ENCODE results near the gene METTL18. TPM values are rescaled to one million over a fixed set of nuclear protein-coding genes. Genes with fewer than 3 reads are reported as not detected.

Gene METTL18
- total and polyA plus RNA-seq, 2 of the 13 experiments (the other 11 are each of a cell fraction or from before 2014, with no cell fraction given), result 2.7 to 6.7 TPM

GRCh38 chr1:169834869-169835268 is 40.2 kb upstream of the METTL18 start (continued):
- TF ChIP-seq KIAA2018 (CRISPR knock-in tag; IDR thresholded peaks at IDR 0.05; ENCODE audit: borderline replicate concordance) (no peak), CENPBD1 (CRISPR knock-in tag; IDR thresholded peaks at IDR 0.05; ENCODE audit: borderline replicate concordance, low read depth) (no peak), ZNF790 (CRISPR knock-in tag; IDR thresholded peaks at IDR 0.05; ENCODE audit: borderline replicate concordance) (no peak)
